ENCODE measurements around the gene CACNA1C.

DNA sequence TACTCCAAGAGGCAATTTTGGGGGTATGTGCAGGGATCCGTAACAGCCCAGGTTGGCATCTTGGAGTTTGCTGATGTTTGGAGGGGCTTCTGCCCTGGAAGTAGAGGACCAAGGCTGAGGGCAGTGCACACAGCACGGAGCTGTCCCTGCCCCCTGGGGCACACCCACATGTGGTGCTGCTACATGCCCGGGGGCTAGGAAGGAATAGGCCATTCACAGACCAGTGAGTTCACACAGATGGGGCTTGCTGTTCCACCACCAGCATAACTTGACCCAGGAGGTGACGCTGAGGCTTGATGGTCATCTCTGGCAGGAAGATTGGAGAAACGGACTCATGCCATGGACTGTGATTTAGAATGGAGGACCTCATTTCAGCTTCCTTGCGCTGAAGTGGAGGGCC, 510.9 kb downstream of the CACNA1C start:
- TF ChIP-seq, protein P1, sequence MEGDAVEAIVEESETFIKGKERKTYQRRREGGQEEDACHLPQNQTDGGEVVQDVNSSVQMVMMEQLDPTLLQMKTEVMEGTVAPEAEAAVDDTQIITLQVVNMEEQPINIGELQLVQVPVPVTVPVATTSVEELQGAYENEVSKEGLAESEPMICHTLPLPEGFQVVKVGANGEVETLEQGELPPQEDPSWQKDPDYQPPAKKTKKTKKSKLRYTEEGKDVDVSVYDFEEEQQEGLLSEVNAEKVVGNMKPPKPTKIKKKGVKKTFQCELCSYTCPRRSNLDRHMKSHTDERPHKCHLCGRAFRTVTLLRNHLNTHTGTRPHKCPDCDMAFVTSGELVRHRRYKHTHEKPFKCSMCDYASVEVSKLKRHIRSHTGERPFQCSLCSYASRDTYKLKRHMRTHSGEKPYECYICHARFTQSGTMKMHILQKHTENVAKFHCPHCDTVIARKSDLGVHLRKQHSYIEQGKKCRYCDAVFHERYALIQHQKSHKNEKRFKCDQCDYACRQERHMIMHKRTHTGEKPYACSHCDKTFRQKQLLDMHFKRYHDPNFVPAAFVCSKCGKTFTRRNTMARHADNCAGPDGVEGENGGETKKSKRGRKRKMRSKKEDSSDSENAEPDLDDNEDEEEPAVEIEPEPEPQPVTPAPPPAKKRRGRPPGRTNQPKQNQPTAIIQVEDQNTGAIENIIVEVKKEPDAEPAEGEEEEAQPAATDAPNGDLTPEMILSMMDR (IDR thresholded peaks at IDR 0.05), result no peak
- no peak for TF ChIP-seq POLR2A (IDR thresholded peaks at IDR 0.05)

All from esophagus squamous epithelium (tissue), 4 donors.